Measurements from ENCODE around the gene PKD2L2.

DNA sequence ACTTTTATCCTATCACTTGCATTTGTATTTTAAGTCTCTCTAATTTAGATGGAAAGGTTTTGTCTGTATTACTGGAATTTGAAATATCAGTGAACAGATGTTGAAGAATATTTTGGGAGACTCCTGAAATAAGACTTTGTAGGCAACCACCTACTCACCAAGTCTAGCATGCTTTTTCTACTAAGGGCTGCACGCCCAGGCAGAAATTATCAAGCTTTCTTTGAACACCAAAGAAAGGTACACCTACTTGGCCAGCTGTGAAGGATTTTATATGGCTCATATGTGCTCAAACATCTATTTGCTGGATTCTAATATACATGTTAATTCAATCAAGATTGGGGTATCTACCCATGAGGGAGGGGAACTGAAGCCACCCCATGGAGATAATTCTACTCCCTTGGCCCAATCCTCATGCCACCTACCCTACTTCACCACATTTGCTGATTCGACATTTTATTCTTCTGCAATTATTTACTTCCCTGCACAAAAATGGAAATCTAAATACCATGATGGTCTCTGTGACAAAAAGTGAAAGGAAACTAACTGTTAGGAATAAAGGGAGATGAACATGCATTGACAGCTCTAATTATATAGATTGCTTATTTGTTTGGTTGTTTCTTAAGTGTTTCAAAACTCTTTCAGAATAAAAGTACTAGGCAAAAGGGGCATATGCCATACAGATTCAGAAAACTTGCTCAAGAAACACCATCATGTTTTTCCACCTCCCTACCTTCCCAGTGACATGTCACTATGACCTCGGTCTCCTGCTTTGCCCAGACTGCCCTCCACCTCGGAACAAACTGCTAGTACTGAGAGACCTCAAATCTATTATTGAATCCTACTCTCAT lies 22.5 kb upstream of the PKD2L2 start:
- TF ChIP-seq CTCF (IDR thresholded peaks at IDR 0.05) = no peak
- no peak for TF ChIP-seq POLR2A (IDR thresholded peaks at IDR 0.05)

Measured in thyroid gland (tissue), 4 donors.